AG08396 (cell line): ENCODE measurements around the gene HPCAL1.

Source experiments
- DNase-seq: peaks from one replicate; pipeline ENCODE4 v3.0.0; 2012; ENCODE audit warnings: low spot score, mixed read lengths

HPCAL1 gene

GRCh38 chr2:10337449-10338269, 35.0 kb downstream of the HPCAL1 start:
- DNase-seq = no peak

GRCh38 chr2:10338270-10339188, 35.8 kb downstream of the HPCAL1 start:
- DNase-seq = no peak

- DNase-seq = no peak
Measured at GRCh38 chr2:10339647-10340592, 37.2 kb downstream of the HPCAL1 start.

- DNase-seq = no peak
Measured at GRCh38 chr2:10340593-10340975, 37.9 kb downstream of the HPCAL1 start.

GRCh38 chr2:10341193-10341592, 38.5 kb downstream of the HPCAL1 start:
- DNase-seq = no peak

- DNase-seq = no peak
Measured at GRCh38 chr2:10342245-10342951, 39.7 kb downstream of the HPCAL1 start.

GRCh38 chr2:10343191-10343590, 40.5 kb downstream of the HPCAL1 start:
- DNase-seq = no peak

GRCh38 chr2:10343658-10344057, 41.0 kb downstream of the HPCAL1 start:
- no peak for DNase-seq

- DNase-seq = no peak
Measured at GRCh38 chr2:10344105-10345066, 41.7 kb downstream of the HPCAL1 start.

GRCh38 chr2:10345126-10345525, 42.4 kb downstream of the HPCAL1 start:
- DNase-seq = no peak

- no peak for DNase-seq
Measured at GRCh38 chr2:10345813-10346212, 43.1 kb downstream of the HPCAL1 start.

GRCh38 chr2:10346929-10347561, 44.3 kb downstream of the HPCAL1 start:
- no peak for DNase-seq

GRCh38 chr2:10347562-10347948, 44.9 kb downstream of the HPCAL1 start:
- no peak for DNase-seq

- no peak for DNase-seq
Measured at GRCh38 chr2:10348891-10349290, 46.2 kb downstream of the HPCAL1 start.

GRCh38 chr2:10350761-10351160, 48.1 kb downstream of the HPCAL1 start:
- no peak for DNase-seq

- DNase-seq = no peak
Measured at GRCh38 chr2:10352361-10352760, 49.7 kb downstream of the HPCAL1 start.

GRCh38 chr2:10352972-10353371, 50.3 kb downstream of the HPCAL1 start:
- no peak for DNase-seq

GRCh38 chr2:10353931-10354330, 51.2 kb downstream of the HPCAL1 start:
- no peak for DNase-seq

GRCh38 chr2:10354399-10354798, 51.7 kb downstream of the HPCAL1 start:
- DNase-seq = no peak
